Prostate gland (tissue), 2 donors: Measurements from ENCODE around the gene KCNK4.

Experiments used
- POLR2A ChIP-seq: fragments of 450-650 bp; IDR thresholded peaks from one replicate; pipeline ENCODE4 v1.6.1; 2016; ENCODE audit warnings: antibody characterized with exemption, mild to moderate bottlenecking
- TF ChIP-seq, protein P1 (sequence below), 4 experiments: fragments of 200-600 bp in 2 of 4; fragments of 450-650 bp in 2 of 4; sonication (generic) in 2 of 4; IDR thresholded peaks; 1 replicate in 3 of 4; 2 replicates in 1 of 4; pipeline ENCODE4 v1.5.1; 2016 to 2019; ENCODE audit warnings: antibody characterized with exemption in 4 of 4, mild to moderate bottlenecking in 2 of 4, moderate library complexity in 2 of 4

DNA sequence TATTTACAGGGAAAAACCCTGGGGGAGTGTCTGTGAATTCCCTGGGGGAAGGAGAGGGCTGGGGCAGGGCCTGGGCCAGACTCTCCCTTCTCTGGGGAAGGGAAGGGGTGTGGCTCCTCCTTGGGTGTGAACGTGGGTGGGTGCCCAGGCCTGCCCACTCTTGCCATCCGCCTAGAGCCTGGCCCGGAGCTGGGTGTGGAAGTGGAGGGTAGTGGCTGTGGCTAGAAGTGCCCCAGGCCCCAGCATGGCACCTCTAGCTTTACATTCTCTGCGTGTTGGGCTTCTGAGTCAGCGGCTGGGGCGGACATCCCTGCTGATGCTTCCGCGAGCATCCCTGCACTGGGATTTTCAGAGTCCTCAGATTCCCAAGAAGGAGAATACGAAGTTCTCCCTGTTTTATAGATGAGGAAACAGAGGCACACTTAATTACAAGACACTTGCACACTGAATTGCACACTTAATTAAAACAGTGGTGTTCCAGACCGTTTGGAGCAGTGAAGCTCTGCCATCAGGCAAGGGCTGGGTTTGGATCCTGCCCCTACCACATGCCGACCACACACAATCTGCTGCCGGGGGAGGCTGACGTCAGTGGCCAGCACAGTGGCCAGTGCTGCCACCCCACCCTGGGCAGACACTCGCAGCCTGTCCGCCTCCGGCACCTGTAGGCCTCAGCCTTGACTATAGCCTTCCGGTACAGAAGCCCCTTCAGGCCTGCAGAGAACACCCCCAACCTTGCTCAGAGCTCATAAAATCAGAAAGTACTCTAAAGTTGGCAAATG is 14.3 kb upstream of the KCNK4 start:
- TF ChIP-seq, protein P1, sequence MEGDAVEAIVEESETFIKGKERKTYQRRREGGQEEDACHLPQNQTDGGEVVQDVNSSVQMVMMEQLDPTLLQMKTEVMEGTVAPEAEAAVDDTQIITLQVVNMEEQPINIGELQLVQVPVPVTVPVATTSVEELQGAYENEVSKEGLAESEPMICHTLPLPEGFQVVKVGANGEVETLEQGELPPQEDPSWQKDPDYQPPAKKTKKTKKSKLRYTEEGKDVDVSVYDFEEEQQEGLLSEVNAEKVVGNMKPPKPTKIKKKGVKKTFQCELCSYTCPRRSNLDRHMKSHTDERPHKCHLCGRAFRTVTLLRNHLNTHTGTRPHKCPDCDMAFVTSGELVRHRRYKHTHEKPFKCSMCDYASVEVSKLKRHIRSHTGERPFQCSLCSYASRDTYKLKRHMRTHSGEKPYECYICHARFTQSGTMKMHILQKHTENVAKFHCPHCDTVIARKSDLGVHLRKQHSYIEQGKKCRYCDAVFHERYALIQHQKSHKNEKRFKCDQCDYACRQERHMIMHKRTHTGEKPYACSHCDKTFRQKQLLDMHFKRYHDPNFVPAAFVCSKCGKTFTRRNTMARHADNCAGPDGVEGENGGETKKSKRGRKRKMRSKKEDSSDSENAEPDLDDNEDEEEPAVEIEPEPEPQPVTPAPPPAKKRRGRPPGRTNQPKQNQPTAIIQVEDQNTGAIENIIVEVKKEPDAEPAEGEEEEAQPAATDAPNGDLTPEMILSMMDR (IDR thresholded peaks at IDR 0.05): no peak
- TF ChIP-seq POLR2A: no peak
